Measurements from ENCODE around the gene PARD3.

- TF ChIP-seq CTCF (IDR thresholded peaks at IDR 0.05) (no peak), POLR2A (IDR thresholded peaks at IDR 0.05) (no peak)
Measured at GRCh38 chr10:34109952-34110702, 705.0 kb downstream of the PARD3 start.
